MV-4-11 (cell line): ENCODE results near the gene PHLDB3.
A peak's percentile ranks its signal among the peaks of the same experiment; 100 is the strongest.
"Not testable (repeated sequence)": the region's sequence is repeated elsewhere in the genome, so short reads cannot be mapped to it uniquely, and the experiment has no call there.

Experiments
- DNase-seq: peaks from one replicate; lab custom pipeline; 2025; lab: John Stamatoyannopoulos, UW

PHLDB3 gene

GRCh38 chr19:43527860-43528622, 23.5 kb upstream of the PHLDB3 start:
- DNase-seq, result peak; percentile 33

- peak; percentile 80 for DNase-seq
Measured at GRCh38 chr19:43526884-43527859, 22.6 kb upstream of the PHLDB3 start, which contains the start of gene ETHE1. Gene ETHE1, minus strand, starts transcription at chr19:43527201. Its CDS starts 24 bp downstream, at chr19:43527177.

- peak; percentile 27 for DNase-seq
Measured at GRCh38 chr19:43525836-43526771, 21.6 kb upstream of the PHLDB3 start.

GRCh38 chr19:43524922-43525835, 20.6 kb upstream of the PHLDB3 start:
- peak; percentile 91 for DNase-seq

- DNase-seq, result not testable (repeated sequence)
Measured at GRCh38 chr19:43523696-43524095, 19.1 kb upstream of the PHLDB3 start.

- no peak for DNase-seq
Measured at GRCh38 chr19:43522929-43523328, 18.4 kb upstream of the PHLDB3 start.

GRCh38 chr19:43519436-43520088, 15.0 kb upstream of the PHLDB3 start:
- DNase-seq, result peak; percentile 78

- DNase-seq, result no peak
Measured at GRCh38 chr19:43518051-43518450, 13.5 kb upstream of the PHLDB3 start.

GRCh38 chr19:43512399-43512798, 7.9 kb upstream of the PHLDB3 start:
- DNase-seq, result not testable (repeated sequence)

GRCh38 chr19:43511324-43511723, 6.8 kb upstream of the PHLDB3 start:
- DNase-seq, result no peak

GRCh38 chr19:43510713-43511112, 6.2 kb upstream of the PHLDB3 start:
- no peak for DNase-seq

- no peak for DNase-seq
Measured at GRCh38 chr19:43507880-43508279, 3.3 kb upstream of the PHLDB3 start.

GRCh38 chr19:43506629-43507028, 2.1 kb upstream of the PHLDB3 start:
- DNase-seq, result no peak

GRCh38 chr19:43505941-43506340, 1.4 kb upstream of the PHLDB3 start:
- DNase-seq, result no peak

- DNase-seq, result no peak
Measured at GRCh38 chr19:43505186-43505456, 575 bp upstream of the PHLDB3 start.

- DNase-seq, result peak; percentile 93
Measured at GRCh38 chr19:43503501-43504425, 783 bp downstream of the PHLDB3 start.

- no peak for DNase-seq
Measured at GRCh38 chr19:43502419-43502976, 2.0 kb downstream of the PHLDB3 start.

- no peak for DNase-seq
Measured at GRCh38 chr19:43501661-43502418, 2.7 kb downstream of the PHLDB3 start.
